Skeletal muscle satellite cell (primary cell): Measurements from ENCODE around the gene FARP1.

Source experiments
- H3K27me3 ChIP-seq: 2 replicates; pipeline ENCODE4 v1.7.0; 2013; ENCODE audit warnings: low read length; ENCODE audit not compliant: control insufficient read depth, insufficient read depth
- H3K36me3 ChIP-seq: 2 replicates; pipeline ENCODE4 v1.7.0; 2013; ENCODE audit warnings: mild to moderate bottlenecking, control low read depth, low read length; ENCODE audit not compliant: insufficient read depth
- H3K4me1 ChIP-seq: 2 replicates; pipeline ENCODE4 v1.7.0; 2013; ENCODE audit warnings: low read length; ENCODE audit not compliant: control insufficient read depth, insufficient read depth
- H3K4me2 ChIP-seq: 2 replicates; pipeline ENCODE4 v1.7.0; 2013; ENCODE audit warnings: mild to moderate bottlenecking, low read length
- H3K4me3 ChIP-seq: 2 replicates; pipeline ENCODE4 v1.7.0; 2013; ENCODE audit warnings: low read length
- H3K9ac ChIP-seq: 2 replicates; pipeline ENCODE4 v1.7.0; 2013; ENCODE audit warnings: mild to moderate bottlenecking, low read depth, low read length, moderate library complexity
- H3K9me3 ChIP-seq: replicated peaks from 2 replicates; pipeline ENCODE4 v1.7.0; 2013; ENCODE audit warnings: mild to moderate bottlenecking, control low read depth, low read length

The FARP1 gene

GRCh38 chr13:98429977-98430736 lies 287.3 kb downstream of the FARP1 start:
- no peaks in the 10 kb centered on the region for H3K9me3 ChIP-seq

DNA sequence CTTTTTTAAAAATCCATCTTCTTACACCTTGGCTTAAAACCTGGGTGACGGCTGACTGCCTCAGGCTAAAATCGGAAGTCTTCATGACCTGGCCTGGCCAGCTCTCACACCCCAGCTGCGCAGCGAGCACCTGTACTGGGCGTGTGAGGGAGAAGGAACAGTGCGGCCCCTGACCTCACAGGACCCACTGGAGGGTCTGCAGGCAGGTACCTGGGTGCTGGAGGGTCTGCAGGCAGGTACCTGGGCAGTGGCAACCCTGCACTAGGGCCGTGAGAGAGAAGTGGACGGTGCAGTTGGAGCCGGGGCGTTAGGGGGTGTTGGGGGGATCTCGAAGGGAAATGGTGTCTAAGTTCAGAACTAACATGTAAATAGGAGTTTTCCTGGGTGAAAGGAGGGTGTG lies 289.7 kb downstream of the FARP1 start:
- peaks cover 13% of the 10 kb centered on the region for H3K36me3 ChIP-seq
- H3K4me1 ChIP-seq = no peaks in the 10 kb centered on the region
- H3K4me2 ChIP-seq = no peak overlapping the region
- no peak overlapping the region for H3K9ac ChIP-seq
- no peak overlapping the region for H3K4me3 ChIP-seq
- no peaks in the 10 kb centered on the region for H3K27me3 ChIP-seq
- H3K9me3 ChIP-seq = no peaks in the 10 kb centered on the region

More at GRCh38 chr13:98429977-98430736, 287.3 kb downstream of the FARP1 start:
- Histone ChIP-seq H3K9ac (no peak overlapping the region), H3K36me3 (peaks cover 9% of the 10 kb centered on the region), H3K4me2 (no peak overlapping the region), H3K4me1 (no peaks in the 10 kb centered on the region), H3K27me3 (no peaks in the 10 kb centered on the region), H3K4me3 (no peak overlapping the region)

GRCh38 chr13:98433654-98434053 lies 290.8 kb downstream of the FARP1 start:
- Histone ChIP-seq H3K9ac (no peak overlapping the region), H3K27me3 (no peaks in the 10 kb centered on the region), H3K9me3 (no peaks in the 10 kb centered on the region), H3K36me3 (peaks cover 10% of the 10 kb centered on the region), H3K4me3 (no peak overlapping the region), H3K4me2 (no peak overlapping the region), H3K4me1 (no peaks in the 10 kb centered on the region)

DNA sequence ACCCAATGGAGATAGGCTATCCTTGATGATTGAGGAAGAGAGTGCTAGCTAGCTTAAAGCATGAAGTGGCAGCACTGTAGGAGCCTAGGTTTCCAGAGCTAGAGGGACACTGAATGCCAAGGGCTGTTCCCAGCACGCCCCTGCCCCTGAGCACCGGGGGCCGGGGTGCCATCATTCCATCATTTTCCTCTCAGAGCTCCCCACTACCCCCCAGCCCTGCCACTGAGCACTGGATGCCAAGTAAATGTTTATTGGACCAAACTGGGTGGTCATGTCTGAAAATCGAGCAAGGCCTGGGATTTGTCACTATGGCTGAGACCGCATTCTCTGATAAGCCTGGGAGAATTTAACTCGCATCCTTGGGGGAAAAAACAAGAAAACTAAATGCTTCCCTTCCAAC lies 291.2 kb downstream of the FARP1 start:
- H3K4me3 ChIP-seq = no peak overlapping the region
- H3K9me3 ChIP-seq = no peaks in the 10 kb centered on the region
- H3K36me3 ChIP-seq = peaks cover 6% of the 10 kb centered on the region
- H3K4me1 ChIP-seq = no peaks in the 10 kb centered on the region
- no peak overlapping the region for H3K9ac ChIP-seq
- H3K4me2 ChIP-seq = no peak overlapping the region
- no peaks in the 10 kb centered on the region for H3K27me3 ChIP-seq

DNA sequence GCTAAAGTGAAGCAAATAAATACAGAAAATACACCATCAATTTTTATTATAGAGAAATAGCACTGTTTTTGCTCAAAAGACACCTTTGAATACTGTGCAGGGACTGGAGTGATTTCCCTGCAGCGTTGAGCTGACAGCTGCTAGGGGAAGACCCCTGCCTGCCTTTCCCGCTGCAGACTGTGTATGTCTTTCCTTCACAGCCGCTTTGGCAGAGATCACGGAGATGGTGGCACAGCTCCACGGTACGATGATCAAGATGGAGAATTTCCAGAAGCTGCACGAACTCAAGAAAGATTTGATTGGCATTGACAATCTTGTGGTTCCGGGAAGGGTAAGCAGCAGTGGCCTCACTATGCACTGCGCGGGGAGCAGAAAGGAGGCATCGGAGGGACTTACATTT lies 292.5 kb downstream of the FARP1 start:
- no peaks in the 10 kb centered on the region for H3K27me3 ChIP-seq
- no peak overlapping the region for H3K9ac ChIP-seq
- peaks cover 15% of the 10 kb centered on the region for H3K36me3 ChIP-seq
- no peaks in the 10 kb centered on the region for H3K9me3 ChIP-seq
- no peak overlapping the region for H3K4me3 ChIP-seq
- no peaks in the 10 kb centered on the region for H3K4me1 ChIP-seq
- no peak overlapping the region for H3K4me2 ChIP-seq

DNA sequence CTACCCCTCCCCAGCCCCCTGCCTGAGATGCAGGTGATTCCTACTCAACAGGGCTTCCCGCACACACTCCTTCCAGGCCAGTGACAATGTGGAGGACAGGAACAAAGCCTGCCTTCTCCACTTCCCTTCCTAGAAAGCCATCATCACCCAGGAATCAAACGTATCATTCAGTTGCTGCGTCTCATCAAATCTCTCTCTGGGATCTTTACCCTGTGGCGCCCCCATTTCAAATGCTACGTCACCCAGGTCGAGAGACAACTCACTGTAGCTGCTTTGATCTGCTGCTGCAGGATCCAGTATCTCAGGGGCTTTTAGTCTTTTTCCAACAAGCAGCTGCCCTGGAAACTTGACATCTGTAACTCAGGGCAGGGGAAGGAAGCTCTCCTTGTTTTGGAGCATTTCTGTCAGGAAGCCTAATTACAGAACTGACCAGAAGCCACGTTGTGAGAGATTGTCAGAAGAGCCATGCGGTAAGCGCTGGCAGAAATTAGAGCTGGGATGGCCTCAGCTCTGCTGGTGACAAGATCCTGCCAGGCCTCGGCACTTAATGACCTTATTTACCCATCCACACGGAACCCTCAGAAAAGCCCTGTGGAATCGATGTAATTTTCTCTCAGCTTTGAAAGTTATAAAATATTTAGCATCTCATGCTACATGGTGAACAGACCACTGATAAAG lies 293.5 kb downstream of the FARP1 start:
- H3K4me1 ChIP-seq = no peaks in the 10 kb centered on the region
- H3K27me3 ChIP-seq = no peaks in the 10 kb centered on the region
- H3K4me3 ChIP-seq = no peak overlapping the region
- H3K4me2 ChIP-seq = no peak overlapping the region
- H3K36me3 ChIP-seq = peaks cover 12% of the 10 kb centered on the region
- H3K9me3 ChIP-seq = no peaks in the 10 kb centered on the region
- H3K9ac ChIP-seq = no peak overlapping the region

- H3K4me2 ChIP-seq = no peak overlapping the region
- no peaks in the 10 kb centered on the region for H3K27me3 ChIP-seq
- H3K36me3 ChIP-seq = peaks cover 18% of the 10 kb centered on the region
- H3K4me3 ChIP-seq = no peak overlapping the region
- no peak overlapping the region for H3K9ac ChIP-seq
- peaks cover 8% of the 10 kb centered on the region for H3K4me1 ChIP-seq
- no peaks in the 10 kb centered on the region for H3K9me3 ChIP-seq
Observed at GRCh38 chr13:98438246-98439125, 295.6 kb downstream of the FARP1 start.

DNA sequence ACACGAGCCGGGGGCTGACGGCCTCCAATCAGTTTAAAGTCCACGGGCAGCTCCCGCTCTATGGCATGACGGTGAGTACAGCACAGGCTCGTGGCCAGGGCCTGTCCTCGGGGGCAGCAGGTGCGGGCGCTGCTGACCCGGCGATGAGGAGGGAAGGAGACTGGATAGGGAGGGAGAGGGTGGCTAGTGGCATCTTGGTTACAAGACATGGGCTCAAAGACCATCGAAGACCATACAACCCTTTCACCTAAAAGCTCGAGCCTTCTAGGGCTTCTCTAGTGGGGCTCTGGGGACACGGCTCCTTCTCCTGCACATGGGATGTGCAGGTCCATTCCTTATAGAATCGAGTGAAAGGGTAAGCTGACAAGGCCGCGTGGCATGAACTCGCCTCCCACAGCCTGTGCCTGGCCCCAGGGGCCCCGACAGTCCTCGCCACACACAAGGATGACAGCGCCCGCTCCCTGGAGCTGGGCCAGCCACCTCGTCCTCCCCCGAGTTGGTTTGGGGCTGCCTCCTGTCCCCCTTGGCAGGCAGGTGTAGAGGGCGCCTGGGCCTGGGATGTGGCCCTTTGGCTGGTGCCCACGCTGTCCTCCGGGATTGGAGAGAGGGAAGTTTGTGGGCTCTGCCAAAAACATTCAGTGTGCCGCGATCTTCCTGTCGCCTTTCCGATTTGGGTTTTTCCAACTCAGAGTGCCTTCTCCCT lies 296.4 kb downstream of the FARP1 start:
- no peak overlapping the region for H3K4me2 ChIP-seq
- H3K4me3 ChIP-seq = no peak overlapping the region
- no peaks in the 10 kb centered on the region for H3K27me3 ChIP-seq
- peaks cover 16% of the 10 kb centered on the region for H3K4me1 ChIP-seq
- no peaks in the 10 kb centered on the region for H3K9me3 ChIP-seq
- H3K36me3 ChIP-seq = peaks cover 18% of the 10 kb centered on the region
- no peak overlapping the region for H3K9ac ChIP-seq

DNA sequence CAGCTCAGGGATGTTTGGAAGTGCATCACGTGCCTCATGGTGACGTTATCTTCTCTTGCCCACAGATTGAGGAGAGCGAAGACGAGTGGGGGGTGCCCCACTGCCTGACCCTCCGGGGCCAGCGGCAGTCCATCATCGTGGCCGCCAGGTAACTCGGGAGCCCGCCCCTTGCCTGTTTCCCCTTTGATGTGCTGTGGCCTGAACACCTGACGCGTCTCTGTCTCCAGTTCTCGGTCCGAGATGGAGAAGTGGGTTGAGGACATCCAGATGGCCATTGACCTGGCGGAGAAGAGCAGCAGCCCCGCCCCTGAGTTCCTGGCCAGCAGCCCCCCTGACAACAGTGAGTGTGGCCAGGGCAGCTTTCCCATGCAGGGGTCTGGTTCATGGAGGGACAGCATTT lies 297.0 kb downstream of the FARP1 start:
- Histone ChIP-seq H3K36me3 (peaks cover 18% of the 10 kb centered on the region), H3K4me2 (no peak overlapping the region), H3K4me3 (no peak overlapping the region), H3K9me3 (no peaks in the 10 kb centered on the region), H3K9ac (no peak overlapping the region), H3K4me1 (peaks cover 16% of the 10 kb centered on the region), H3K27me3 (no peaks in the 10 kb centered on the region)

GRCh38 chr13:98440390-98441055 lies 297.6 kb downstream of the FARP1 start:
- Histone ChIP-seq H3K36me3 (peaks cover 16% of the 10 kb centered on the region), H3K27me3 (no peaks in the 10 kb centered on the region), H3K9me3 (no peaks in the 10 kb centered on the region), H3K4me2 (no peak overlapping the region), H3K9ac (no peak overlapping the region), H3K4me3 (no peak overlapping the region), H3K4me1 (peaks cover 21% of the 10 kb centered on the region)
